ENCODE measurements around the gene DDX20. TPM values are rescaled to one million over a fixed set of nuclear protein-coding genes. Genes with fewer than 3 reads are reported as not detected.

Gene DDX20
- total RNA-seq, 1 donor from 2014 or later: 18.1 TPM

DNA sequence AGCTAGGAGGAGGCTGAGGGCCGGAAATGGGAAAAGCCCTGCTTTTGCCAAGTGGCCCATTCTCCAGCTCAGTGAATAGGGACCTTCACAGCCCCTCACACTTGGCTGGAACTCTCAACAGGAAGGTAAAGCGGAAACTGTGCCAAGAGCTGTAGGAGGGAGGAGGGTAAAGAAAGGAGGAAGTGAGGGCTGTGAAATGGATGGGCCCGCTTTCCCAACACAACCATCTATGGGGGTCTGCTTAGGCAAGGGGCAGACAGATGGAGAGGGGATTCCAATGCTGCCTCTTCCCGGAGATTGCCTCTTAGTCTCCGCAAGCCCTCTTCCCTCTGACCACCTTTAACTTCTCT is 21.7 kb upstream of the DDX20 start:
- Mint-ChIP-seq H3K4me1 (ENCODE audit: unreplicated experiment) (peaks cover 30% of the 10 kb centered on the region), H3K9me3 (no peaks in the 10 kb centered on the region), H3K36me3 (no peaks in the 10 kb centered on the region), H3K27me3 (peaks cover 7% of the 10 kb centered on the region), H3K4me3 (no peak overlapping the region), H3K27ac (no peak overlapping the region)
- DNase-seq (ENCODE audit: extremely low spot score, unreplicated experiment): no peak
- TF ChIP-seq CTCF (conservative IDR thresholded peaks at IDR 0.05): no peak

- Mint-ChIP-seq H3K9me3 (no peaks in the 10 kb centered on the region), H3K27ac (no peak overlapping the region), H3K4me1 (ENCODE audit: unreplicated experiment) (peaks cover 30% of the 10 kb centered on the region), H3K4me3 (no peak overlapping the region), H3K36me3 (no peaks in the 10 kb centered on the region), H3K27me3 (peaks cover 7% of the 10 kb centered on the region)
- DNase-seq (ENCODE audit: extremely low spot score, unreplicated experiment): no peak
- TF ChIP-seq CTCF (conservative IDR thresholded peaks at IDR 0.05): no peak
Measured at GRCh38 chr1:111734426-111734825, 21.3 kb upstream of the DDX20 start.

GRCh38 chr1:111734856-111735255 is 20.8 kb upstream of the DDX20 start:
- H3K9me3 Mint-ChIP-seq: no peaks in the 10 kb centered on the region
- no peak for DNase-seq (ENCODE audit: extremely low spot score, unreplicated experiment)
- peaks cover 33% of the 10 kb centered on the region for H3K4me1 Mint-ChIP-seq (ENCODE audit: unreplicated experiment)
- H3K27ac Mint-ChIP-seq: no peak overlapping the region
- TF ChIP-seq CTCF (conservative IDR thresholded peaks at IDR 0.05): no peak
- peaks cover 10% of the 10 kb centered on the region for H3K27me3 Mint-ChIP-seq
- no peak overlapping the region for H3K4me3 Mint-ChIP-seq
- H3K36me3 Mint-ChIP-seq: no peaks in the 10 kb centered on the region

DNA sequence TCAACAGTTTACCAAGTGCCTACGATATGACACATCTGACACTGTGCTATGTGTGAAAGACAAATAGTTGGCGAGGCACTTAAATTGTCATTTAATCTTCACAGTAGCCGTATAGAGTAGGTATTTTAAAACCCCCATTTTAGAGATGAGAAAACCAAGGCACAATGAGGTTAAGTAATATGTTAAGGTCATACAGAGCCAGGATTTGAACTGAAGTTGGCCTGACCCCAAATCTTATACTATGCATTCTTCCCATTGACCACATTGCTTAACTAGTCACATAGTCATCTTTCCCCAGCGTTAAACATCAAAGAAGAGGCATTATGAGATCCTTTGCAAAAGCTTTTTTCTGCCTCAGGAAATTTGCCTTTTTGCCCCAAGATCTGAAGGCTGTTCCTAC is 20.4 kb upstream of the DDX20 start:
- Mint-ChIP-seq H3K27me3 (peaks cover 12% of the 10 kb centered on the region), H3K36me3 (no peaks in the 10 kb centered on the region), H3K9me3 (no peaks in the 10 kb centered on the region), H3K27ac (no peak overlapping the region), H3K4me3 (no peak overlapping the region), H3K4me1 (ENCODE audit: unreplicated experiment) (peaks cover 30% of the 10 kb centered on the region)
- no peak for DNase-seq (ENCODE audit: extremely low spot score, unreplicated experiment)
- TF ChIP-seq CTCF (conservative IDR thresholded peaks at IDR 0.05): no peak

GRCh38 chr1:111735858-111736544 is 19.7 kb upstream of the DDX20 start:
- TF ChIP-seq CTCF (conservative IDR thresholded peaks at IDR 0.05): no peak
- Mint-ChIP-seq H3K27ac (no peak overlapping the region), H3K4me3 (no peak overlapping the region), H3K4me1 (ENCODE audit: unreplicated experiment) (peaks cover 26% of the 10 kb centered on the region), H3K27me3 (peaks cover 19% of the 10 kb centered on the region), H3K36me3 (no peaks in the 10 kb centered on the region), H3K9me3 (no peaks in the 10 kb centered on the region)
- no peak for DNase-seq (ENCODE audit: extremely low spot score, unreplicated experiment)
